ENCODE measurements around the gene RBM19. TPM values are rescaled to one million over a fixed set of nuclear protein-coding genes. Genes with fewer than 3 reads are reported as not detected.
"Not testable (repeated sequence)": the region's sequence is repeated elsewhere in the genome, so short reads cannot be mapped to it uniquely, and the experiment has no call there.

The RBM19 gene
- 29.9 TPM for total RNA-seq

- peak; percentile 92 to 99 (median 98) for DNase-seq (ENCODE audit: low read depth in 2 of 3, low spot score in 2 of 3)
Measured at GRCh38 chr12:113965951-113966797, at the start of gene RBM19. Gene RBM19 (minus strand): TSS chr12:113966325. CDS start chr12:113966227, 98 bp downstream.

GRCh38 chr12:114015851-114016250 lies 49.7 kb upstream of the RBM19 start:
- DNase-seq (ENCODE audit: low read depth in 2 of 3, low spot score in 2 of 3) = no peak

- DNase-seq (ENCODE audit: low read depth in 2 of 3, low spot score in 2 of 3) = no peak
Measured at GRCh38 chr12:114013575-114014345, 47.6 kb upstream of the RBM19 start.

GRCh38 chr12:114012744-114013431 lies 46.8 kb upstream of the RBM19 start:
- DNase-seq (ENCODE audit: low read depth in 2 of 3, low spot score in 2 of 3) = no peak

GRCh38 chr12:114011711-114012110 lies 45.6 kb upstream of the RBM19 start:
- DNase-seq (ENCODE audit: low read depth in 2 of 3, low spot score in 2 of 3) = no peak

GRCh38 chr12:114006482-114007425 lies 40.6 kb upstream of the RBM19 start:
- DNase-seq (ENCODE audit: low read depth in 2 of 3, low spot score in 2 of 3) = no peak

GRCh38 chr12:114004402-114004801 lies 38.3 kb upstream of the RBM19 start:
- no peak for DNase-seq (ENCODE audit: low read depth in 2 of 3, low spot score in 2 of 3)

GRCh38 chr12:114003286-114003685 lies 37.2 kb upstream of the RBM19 start:
- no peak for DNase-seq (ENCODE audit: low read depth in 2 of 3, low spot score in 2 of 3)

- no peak for DNase-seq (ENCODE audit: low read depth in 2 of 3, low spot score in 2 of 3)
Measured at GRCh38 chr12:114001511-114002340, 35.6 kb upstream of the RBM19 start.

- DNase-seq (ENCODE audit: low read depth in 2 of 3, low spot score in 2 of 3) = no peak
Measured at GRCh38 chr12:114000861-114001260, 34.7 kb upstream of the RBM19 start.

- not testable (repeated sequence) for DNase-seq (ENCODE audit: low read depth in 2 of 3, low spot score in 2 of 3)
Measured at GRCh38 chr12:114000261-114000660, 34.1 kb upstream of the RBM19 start.

GRCh38 chr12:113997365-113997764 lies 31.2 kb upstream of the RBM19 start:
- no peak for DNase-seq (ENCODE audit: low read depth in 2 of 3, low spot score in 2 of 3)

GRCh38 chr12:113996026-113996425 lies 29.9 kb upstream of the RBM19 start:
- DNase-seq (ENCODE audit: low read depth in 2 of 3, low spot score in 2 of 3) = no peak

- DNase-seq (ENCODE audit: low read depth in 2 of 3, low spot score in 2 of 3) = no peak
Measured at GRCh38 chr12:113994051-113994450, 27.9 kb upstream of the RBM19 start.

GRCh38 chr12:113992751-113993150 lies 26.6 kb upstream of the RBM19 start:
- not testable (repeated sequence) for DNase-seq (ENCODE audit: low read depth in 2 of 3, low spot score in 2 of 3)

GRCh38 chr12:113991224-113992044 lies 25.3 kb upstream of the RBM19 start:
- no peak for DNase-seq (ENCODE audit: low read depth in 2 of 3, low spot score in 2 of 3)

GRCh38 chr12:113990250-113991223 lies 24.4 kb upstream of the RBM19 start:
- DNase-seq (ENCODE audit: low read depth in 2 of 3, low spot score in 2 of 3) = no peak
